WI38 (cell line): ENCODE results near the gene LRRFIP1.

Experiments used
- H3K4me3 ChIP-seq: 2 replicates; pipeline ENCODE4 v1.5.1; 2011; ENCODE audit warnings: low read depth, mild to moderate bottlenecking, control low read depth, low read length
- TF ChIP-seq, protein P1 (sequence below): IDR thresholded peaks from 2 replicates; pipeline ENCODE4 v1.5.1; 2012; ENCODE audit warnings: low read depth, mild to moderate bottlenecking, control low read depth, low read length

The LRRFIP1 gene

DNA sequence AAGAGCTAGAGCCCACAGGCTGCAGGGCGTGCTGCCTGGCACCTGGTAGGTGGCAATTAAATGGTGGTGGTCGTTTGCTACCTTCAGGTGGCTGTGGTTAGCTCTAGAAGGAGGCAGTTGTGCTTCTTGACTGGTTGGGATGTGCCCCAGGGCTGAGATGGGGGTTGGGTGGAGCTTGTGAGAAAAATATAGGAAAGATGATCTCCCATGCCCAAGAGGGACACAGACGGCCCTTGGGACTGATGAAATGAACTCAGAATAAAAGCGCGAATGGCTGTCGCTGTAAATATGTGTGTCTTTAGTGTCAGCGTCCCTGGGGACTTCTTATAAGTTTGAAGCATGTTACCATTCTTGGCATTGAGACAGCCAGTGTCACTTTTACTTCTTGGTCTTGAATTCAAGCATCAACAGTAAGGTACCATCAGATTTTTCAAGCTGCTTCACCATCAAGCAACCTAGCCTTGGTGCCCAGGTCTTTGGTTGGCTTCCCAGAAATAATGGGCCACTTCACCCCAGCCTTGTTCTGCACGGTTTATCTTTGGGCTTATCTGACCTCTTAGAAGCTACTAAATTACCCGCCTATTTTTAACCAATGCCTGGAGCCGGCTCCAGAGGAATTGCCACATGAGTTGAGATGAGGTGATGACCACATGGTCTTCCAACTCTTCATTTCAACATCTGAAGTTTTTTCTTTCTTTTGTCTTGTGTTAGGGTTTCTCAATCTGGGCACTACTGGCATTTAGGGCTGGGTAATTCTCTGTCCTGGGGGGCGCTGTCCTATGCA lies 11.9 kb downstream of the LRRFIP1 start:
- no peak overlapping the region for H3K4me3 ChIP-seq
- TF ChIP-seq, protein P1, sequence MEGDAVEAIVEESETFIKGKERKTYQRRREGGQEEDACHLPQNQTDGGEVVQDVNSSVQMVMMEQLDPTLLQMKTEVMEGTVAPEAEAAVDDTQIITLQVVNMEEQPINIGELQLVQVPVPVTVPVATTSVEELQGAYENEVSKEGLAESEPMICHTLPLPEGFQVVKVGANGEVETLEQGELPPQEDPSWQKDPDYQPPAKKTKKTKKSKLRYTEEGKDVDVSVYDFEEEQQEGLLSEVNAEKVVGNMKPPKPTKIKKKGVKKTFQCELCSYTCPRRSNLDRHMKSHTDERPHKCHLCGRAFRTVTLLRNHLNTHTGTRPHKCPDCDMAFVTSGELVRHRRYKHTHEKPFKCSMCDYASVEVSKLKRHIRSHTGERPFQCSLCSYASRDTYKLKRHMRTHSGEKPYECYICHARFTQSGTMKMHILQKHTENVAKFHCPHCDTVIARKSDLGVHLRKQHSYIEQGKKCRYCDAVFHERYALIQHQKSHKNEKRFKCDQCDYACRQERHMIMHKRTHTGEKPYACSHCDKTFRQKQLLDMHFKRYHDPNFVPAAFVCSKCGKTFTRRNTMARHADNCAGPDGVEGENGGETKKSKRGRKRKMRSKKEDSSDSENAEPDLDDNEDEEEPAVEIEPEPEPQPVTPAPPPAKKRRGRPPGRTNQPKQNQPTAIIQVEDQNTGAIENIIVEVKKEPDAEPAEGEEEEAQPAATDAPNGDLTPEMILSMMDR: no peak

DNA sequence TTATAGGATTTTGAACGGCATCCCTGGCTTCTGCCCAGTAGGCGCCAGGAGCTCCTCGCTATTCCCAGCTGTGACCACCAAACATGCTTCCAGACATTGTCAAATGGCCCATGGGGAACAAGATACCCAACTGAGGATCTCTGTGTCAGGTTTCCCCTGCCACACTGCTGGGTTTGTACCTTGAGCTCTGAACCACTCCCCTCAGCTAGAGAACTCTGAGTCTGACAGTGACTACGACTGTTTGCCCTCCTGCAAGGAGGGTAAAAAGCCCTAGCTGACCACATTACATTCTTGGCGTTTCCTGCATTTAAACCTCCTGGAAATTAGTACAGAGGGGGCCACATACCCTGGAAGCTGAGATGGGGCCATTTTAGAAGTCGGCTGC lies 12.4 kb downstream of the LRRFIP1 start:
- no peak overlapping the region for H3K4me3 ChIP-seq
- TF ChIP-seq, protein P1: no peak

DNA sequence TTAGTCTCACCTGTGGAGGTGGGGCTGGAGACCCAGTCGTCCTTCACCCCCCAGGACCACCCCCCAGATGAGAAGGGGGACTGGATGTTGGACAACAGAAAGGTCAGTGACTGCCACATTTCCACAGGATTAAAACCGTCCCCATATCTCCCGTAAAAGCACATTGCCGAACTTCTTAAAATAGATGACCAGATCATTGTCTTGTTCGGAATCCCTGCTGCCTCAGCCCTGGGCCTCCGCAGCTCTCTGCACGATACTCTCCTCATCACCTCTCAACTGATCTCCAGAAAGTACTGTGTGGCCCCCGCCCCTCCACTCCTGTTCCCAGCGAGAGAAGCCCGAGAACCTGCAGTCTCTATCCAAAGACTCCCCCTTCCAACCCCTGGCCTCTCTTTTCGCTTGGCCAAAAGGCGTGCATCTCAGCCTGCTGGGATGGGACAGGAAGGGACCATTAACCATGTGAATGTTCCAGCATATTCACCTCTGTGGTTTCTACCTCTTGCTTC lies 13.2 kb downstream of the LRRFIP1 start:
- no peak overlapping the region for H3K4me3 ChIP-seq
- TF ChIP-seq, protein P1: no peak

DNA sequence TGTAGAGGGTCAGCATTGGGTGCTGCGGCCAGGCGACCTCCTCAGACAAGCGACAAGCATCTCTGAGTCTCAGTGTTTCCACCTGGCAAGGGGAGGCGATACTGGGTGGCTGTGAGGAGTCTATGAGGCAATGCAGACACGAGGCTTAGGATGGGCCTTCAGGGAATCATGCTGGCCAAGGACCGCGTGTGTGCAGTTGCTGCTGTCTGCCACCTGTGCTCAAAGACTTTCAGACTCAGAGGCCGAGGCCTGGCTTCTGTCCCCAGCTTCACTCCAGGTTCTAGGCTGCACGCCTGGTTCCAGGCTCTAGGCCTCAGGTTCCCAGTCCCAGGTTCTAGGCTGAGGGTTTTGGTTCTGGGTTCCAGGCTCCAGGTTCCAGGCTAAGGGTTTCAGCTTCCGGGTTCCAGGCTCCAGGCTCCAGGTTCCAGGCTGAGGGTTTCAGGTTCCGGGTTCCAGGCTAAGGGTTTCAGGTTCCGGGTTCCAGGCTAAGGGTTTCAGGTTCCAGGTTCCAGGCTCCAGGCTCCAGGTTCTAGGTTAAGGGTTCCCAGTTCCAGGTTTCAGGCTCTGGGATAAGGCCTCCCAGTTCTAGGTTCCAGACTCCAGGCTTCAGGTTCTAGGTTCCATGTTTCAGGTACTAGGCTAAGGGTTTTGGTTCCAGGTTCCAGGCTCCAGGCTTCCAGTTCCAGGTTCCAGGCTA lies 14.8 kb downstream of the LRRFIP1 start:
- H3K4me3 ChIP-seq: no peak overlapping the region
- TF ChIP-seq, protein P1: no peak

DNA sequence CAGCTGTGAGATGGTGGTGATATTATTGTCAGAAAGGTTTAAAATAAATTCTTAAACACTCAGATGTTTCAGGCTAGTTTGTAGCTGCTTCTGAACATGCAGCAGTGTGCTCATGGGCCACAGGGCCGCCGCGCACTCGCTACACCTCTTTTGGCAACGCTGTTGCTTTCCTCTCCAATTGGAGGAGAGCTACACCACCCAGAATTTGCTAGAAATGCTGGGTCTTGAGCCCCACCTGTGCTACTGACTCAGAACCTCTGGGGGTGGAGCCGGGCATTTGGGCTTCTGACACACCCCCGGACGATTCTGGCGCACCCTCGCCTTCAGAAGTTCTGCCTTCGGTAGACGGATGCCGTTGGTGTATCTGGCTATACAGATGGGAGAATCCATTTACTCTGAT lies 15.7 kb downstream of the LRRFIP1 start:
- H3K4me3 ChIP-seq: no peak overlapping the region
- TF ChIP-seq, protein P1: no peak

DNA sequence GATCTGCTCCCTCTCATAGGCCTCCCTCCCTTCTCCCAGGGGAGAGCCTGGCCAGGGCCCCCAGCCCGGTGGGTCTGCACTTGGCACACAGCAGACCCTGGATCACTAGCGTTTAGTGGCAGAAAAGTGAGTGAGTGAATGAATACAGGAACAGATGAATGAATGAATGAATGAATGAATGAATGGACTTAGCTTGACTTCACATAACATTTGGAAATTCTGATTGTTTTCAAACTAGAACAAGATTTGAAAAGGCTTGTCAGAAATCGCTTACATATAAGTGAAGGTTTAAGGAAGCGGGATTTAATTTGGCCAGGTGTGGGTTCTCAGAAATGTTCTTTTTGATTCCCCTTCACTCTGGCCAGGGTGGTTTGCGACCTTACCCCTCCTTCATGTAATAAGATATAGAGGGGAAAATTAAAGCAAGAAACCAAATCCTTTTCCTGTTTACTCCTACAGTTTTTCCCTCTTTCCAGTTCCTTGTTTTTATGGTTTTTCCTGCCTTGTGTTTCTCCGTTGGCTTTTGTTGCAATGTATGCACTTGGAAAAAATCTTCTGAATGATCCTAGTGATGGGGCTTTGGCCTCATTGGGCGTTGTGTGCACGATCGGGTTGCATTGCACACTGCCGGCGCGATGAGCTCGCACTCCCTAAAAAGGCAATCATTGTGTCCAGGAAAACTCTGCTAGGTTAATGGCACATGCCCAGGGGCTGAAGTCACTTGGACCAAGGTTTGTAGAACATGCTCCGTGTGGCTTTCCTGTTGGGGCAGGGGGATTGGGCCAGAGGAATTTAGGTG lies 16.4 kb downstream of the LRRFIP1 start:
- TF ChIP-seq, protein P1: no peak
- no peak overlapping the region for H3K4me3 ChIP-seq
